SK-N-MC (cell line): ENCODE measurements around the gene IST1.

ENCODE experiments used
- EZH2 ChIP-seq: fragments of 200-600 bp; sonication (generic); IDR thresholded peaks from one replicate; pipeline ENCODE4 v1.6.1; 2017; ENCODE audit warnings: antibody characterized with exemption
- POLR2AphosphoS5 ChIP-seq: IDR thresholded peaks from 2 replicates; pipeline ENCODE4 v1.6.1; 2012; ENCODE audit warnings: mild to moderate bottlenecking, low read depth, low read length, borderline replicate concordance

DNA sequence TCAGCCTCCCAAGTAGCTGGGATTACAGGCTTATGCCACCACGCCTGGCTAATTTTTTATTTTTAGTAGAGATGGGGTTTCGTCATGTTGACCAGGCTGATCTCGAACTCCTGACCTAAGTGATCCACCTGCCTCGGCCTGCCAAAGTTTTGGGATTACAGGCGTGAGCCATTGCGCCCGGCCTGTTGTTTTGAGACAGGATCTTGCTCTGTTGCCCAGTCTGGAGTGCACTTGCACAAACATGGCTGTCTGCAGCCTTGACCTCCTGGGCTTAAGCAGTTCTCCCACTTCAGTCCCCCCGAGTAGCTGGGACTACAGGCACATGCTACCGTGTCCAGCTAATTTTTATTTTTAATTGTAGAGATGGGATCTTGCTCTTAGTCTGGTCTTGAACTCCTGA is 8.9 kb downstream of the IST1 start:
- TF ChIP-seq POLR2AphosphoS5 (no peak), EZH2 (no peak)
